Chondrocyte (in vitro differentiated cells): Measurements from ENCODE around the gene SLC50A1. TPM values are rescaled to one million over a fixed set of nuclear protein-coding genes. Genes with fewer than 3 reads are reported as not detected.
A peak's percentile ranks its signal among the peaks of the same experiment; 100 is the strongest.

Experiments used
- DNase-seq: peaks from one replicate; pipeline ENCODE4 v3.0.0; 2021; ENCODE audit warnings: mixed read lengths, low spot score
- H3K27ac Mint-ChIP-seq: one replicate; pipeline ENCODE4 v1.8.0; 2021; ENCODE audit warnings: mild to moderate bottlenecking, moderate library complexity, mixed read lengths; ENCODE audit not compliant: unreplicated experiment
- H3K27me3 Mint-ChIP-seq: 2 replicates; pipeline ENCODE4 v1.8.0; 2021; ENCODE audit warnings: low read depth, mixed read lengths
- H3K36me3 Mint-ChIP-seq: 2 replicates; pipeline ENCODE4 v1.8.0; 2021; ENCODE audit warnings: low read depth, mixed read lengths
- H3K4me1 Mint-ChIP-seq: 2 replicates; pipeline ENCODE4 v1.8.0; 2021; ENCODE audit warnings: low read depth, mild to moderate bottlenecking, mixed read lengths
- H3K4me3 Mint-ChIP-seq: one replicate; pipeline ENCODE4 v1.8.0; 2021; ENCODE audit warnings: mild to moderate bottlenecking, moderate library complexity, mixed read lengths; ENCODE audit not compliant: unreplicated experiment
- H3K9me3 Mint-ChIP-seq: 2 replicates; pipeline ENCODE4 v1.8.0; 2021; ENCODE audit warnings: low read depth, mixed read lengths
- CTCF ChIP-seq: fragments of 200-600 bp; sonication (generic); IDR thresholded peaks from 2 replicates; pipeline ENCODE4 v1.5.0; 2021; ENCODE audit warnings: antibody characterized with exemption, mild to moderate bottlenecking, moderate library complexity
- total RNA-seq: library from RNA; stranded (reverse); gene quantifications from 3 replicates; pipeline ENCODE4 v1.2.1, GENCODE V29; 2021

The SLC50A1 gene
- total RNA-seq, 1 donor from 2014 or later: 37.9 TPM

- Mint-ChIP-seq H3K36me3 (peaks cover 15% of the 10 kb centered on the region), H3K27ac (peak overlapping the region; percentile 22), H3K9me3 (no peaks in the 10 kb centered on the region), H3K4me1 (peaks cover 61% of the 10 kb centered on the region), H3K27me3 (no peaks in the 10 kb centered on the region), H3K4me3 (no peak overlapping the region)
- DNase-seq: no peak
- TF ChIP-seq CTCF: no peak
Observed at GRCh38 chr1:155131285-155131684, 4.4 kb upstream of the SLC50A1 start.

GRCh38 chr1:155131856-155132255 lies 3.8 kb upstream of the SLC50A1 start:
- no peak overlapping the region for H3K4me3 Mint-ChIP-seq
- no peak for DNase-seq
- H3K9me3 Mint-ChIP-seq: no peaks in the 10 kb centered on the region
- H3K36me3 Mint-ChIP-seq: peaks cover 15% of the 10 kb centered on the region
- no peaks in the 10 kb centered on the region for H3K27me3 Mint-ChIP-seq
- H3K4me1 Mint-ChIP-seq: peaks cover 61% of the 10 kb centered on the region
- no peak for TF ChIP-seq CTCF
- no peak overlapping the region for H3K27ac Mint-ChIP-seq

- peaks cover 64% of the 10 kb centered on the region for H3K4me1 Mint-ChIP-seq
- no peaks in the 10 kb centered on the region for H3K9me3 Mint-ChIP-seq
- peaks cover 17% of the 10 kb centered on the region for H3K36me3 Mint-ChIP-seq
- TF ChIP-seq CTCF: no peak
- no peak overlapping the region for H3K4me3 Mint-ChIP-seq
- no peak for DNase-seq
- no peak overlapping the region for H3K27ac Mint-ChIP-seq
- no peaks in the 10 kb centered on the region for H3K27me3 Mint-ChIP-seq
Observed at GRCh38 chr1:155133799-155134281, 1.8 kb upstream of the SLC50A1 start.

- Mint-ChIP-seq H3K4me3 (peak overlapping the region; percentile 100), H3K36me3 (peaks cover 17% of the 10 kb centered on the region), H3K9me3 (no peaks in the 10 kb centered on the region), H3K27me3 (no peaks in the 10 kb centered on the region), H3K27ac (peak overlapping the region; percentile 98), H3K4me1 (peaks cover 64% of the 10 kb centered on the region)
- TF ChIP-seq CTCF: no peak
- DNase-seq: no peak
Observed at GRCh38 chr1:155134322-155134721, 1.3 kb upstream of the SLC50A1 start.

GRCh38 chr1:155134880-155135414 lies 705 bp upstream of the SLC50A1 start:
- TF ChIP-seq CTCF: no peak
- Mint-ChIP-seq H3K27ac (peak overlapping the region; percentile 98), H3K36me3 (peaks cover 17% of the 10 kb centered on the region), H3K4me1 (peaks cover 63% of the 10 kb centered on the region), H3K4me3 (peak overlapping the region; percentile 100), H3K27me3 (no peaks in the 10 kb centered on the region), H3K9me3 (no peaks in the 10 kb centered on the region)
- no peak for DNase-seq
